ENCODE results near the gene PPFIBP2. TPM values are rescaled to one million over a fixed set of nuclear protein-coding genes. Genes with fewer than 3 reads are reported as not detected.

The PPFIBP2 gene
- total RNA-seq, 4 donors from 2014 or later, result 8.0 to 26.5 (median 11.3) TPM

DNA sequence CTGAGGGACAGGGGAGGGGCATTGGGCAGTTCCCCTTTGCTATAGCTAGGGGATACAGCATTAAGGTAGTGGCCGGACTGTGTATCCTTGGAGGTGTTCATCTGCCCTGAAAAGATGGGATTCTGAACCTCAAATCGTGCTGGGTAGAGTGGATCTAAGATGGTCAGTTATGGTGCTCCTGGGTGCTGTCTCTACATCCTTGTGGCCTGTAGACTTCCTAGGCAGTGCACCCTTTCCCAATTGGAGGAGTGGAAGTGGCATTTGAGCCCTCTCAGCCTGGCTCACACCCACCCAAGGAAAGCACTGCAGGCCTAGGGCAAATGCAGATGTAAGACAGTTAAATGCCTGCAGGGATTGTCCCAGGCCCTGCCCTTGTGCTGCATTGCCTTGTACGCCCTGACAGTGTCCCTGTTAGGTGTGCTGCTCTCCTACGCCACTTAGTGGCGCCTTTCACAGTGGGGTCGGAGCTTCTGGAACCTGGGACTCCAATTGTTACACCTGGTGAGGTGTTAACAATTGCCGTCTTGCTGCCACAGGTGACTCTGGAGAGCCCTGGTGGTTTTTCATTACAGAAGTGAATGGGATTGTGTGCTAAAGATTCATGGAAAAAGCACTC lies 35.0 kb downstream of the PPFIBP2 start:
- 84 to 87% methylated on average over 2 to 3 of the region's 7 CpGs for WGBS, 2 donors (ENCODE audit: low coverage in 1 of 2)
- TF ChIP-seq, protein P1, sequence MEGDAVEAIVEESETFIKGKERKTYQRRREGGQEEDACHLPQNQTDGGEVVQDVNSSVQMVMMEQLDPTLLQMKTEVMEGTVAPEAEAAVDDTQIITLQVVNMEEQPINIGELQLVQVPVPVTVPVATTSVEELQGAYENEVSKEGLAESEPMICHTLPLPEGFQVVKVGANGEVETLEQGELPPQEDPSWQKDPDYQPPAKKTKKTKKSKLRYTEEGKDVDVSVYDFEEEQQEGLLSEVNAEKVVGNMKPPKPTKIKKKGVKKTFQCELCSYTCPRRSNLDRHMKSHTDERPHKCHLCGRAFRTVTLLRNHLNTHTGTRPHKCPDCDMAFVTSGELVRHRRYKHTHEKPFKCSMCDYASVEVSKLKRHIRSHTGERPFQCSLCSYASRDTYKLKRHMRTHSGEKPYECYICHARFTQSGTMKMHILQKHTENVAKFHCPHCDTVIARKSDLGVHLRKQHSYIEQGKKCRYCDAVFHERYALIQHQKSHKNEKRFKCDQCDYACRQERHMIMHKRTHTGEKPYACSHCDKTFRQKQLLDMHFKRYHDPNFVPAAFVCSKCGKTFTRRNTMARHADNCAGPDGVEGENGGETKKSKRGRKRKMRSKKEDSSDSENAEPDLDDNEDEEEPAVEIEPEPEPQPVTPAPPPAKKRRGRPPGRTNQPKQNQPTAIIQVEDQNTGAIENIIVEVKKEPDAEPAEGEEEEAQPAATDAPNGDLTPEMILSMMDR (IDR thresholded peaks at IDR 0.05), result no peak
- TF ChIP-seq POLR2A (IDR thresholded peaks at IDR 0.05), result no peak
- TF ChIP-seq POLR2AphosphoS5 (IDR thresholded peaks at IDR 0.05), result no peak
- TF ChIP-seq EP300 (IDR thresholded peaks at IDR 0.05), result no peak
- no peaks in the 10 kb centered on the region for H3K4me1 ChIP-seq
- H3K9me3 ChIP-seq, result no peaks in the 10 kb centered on the region
- no peaks in the 10 kb centered on the region for H3K36me3 ChIP-seq
- no peak for ATAC-seq
- no peak overlapping the region for H3K4me3 ChIP-seq
- no peaks in the 10 kb centered on the region for H3K27me3 ChIP-seq
- no peak overlapping the region for H3K27ac ChIP-seq

DNA sequence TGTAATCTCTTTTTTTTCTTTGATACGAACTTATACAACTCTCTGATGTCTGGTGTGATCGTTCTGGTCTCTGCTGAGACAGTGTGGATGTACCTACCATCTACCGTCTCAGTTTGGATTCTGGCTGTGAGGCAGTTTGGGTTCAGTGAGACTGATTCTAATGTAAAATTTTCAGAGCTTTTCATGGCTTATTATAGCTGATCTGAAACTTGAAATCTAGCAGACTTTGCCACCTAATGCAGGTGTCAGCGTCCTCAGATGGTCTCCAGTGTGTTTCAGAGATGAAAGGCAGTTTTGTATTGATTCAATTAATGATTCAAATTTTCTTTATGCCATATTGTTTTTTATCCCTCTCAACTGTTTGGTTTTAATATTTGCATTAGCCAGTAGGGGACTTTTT lies 35.9 kb downstream of the PPFIBP2 start:
- Histone ChIP-seq H3K9me3 (no peaks in the 10 kb centered on the region), H3K4me1 (no peaks in the 10 kb centered on the region), H3K36me3 (no peaks in the 10 kb centered on the region), H3K4me3 (no peak overlapping the region), H3K27ac (no peak overlapping the region), H3K27me3 (no peaks in the 10 kb centered on the region)
- 69% methylated on average over 4 of the region's 4 CpGs; no CpG with 5 or more reads in 1 of the 2 donors for WGBS, 2 donors (ENCODE audit: low coverage in 1 of 2)
- TF ChIP-seq EP300 (IDR thresholded peaks at IDR 0.05) (no peak), POLR2A (IDR thresholded peaks at IDR 0.05) (no peak), POLR2AphosphoS5 (IDR thresholded peaks at IDR 0.05) (no peak)
- TF ChIP-seq, protein P1 (IDR thresholded peaks at IDR 0.05), result no peak
- no peak for ATAC-seq

DNA sequence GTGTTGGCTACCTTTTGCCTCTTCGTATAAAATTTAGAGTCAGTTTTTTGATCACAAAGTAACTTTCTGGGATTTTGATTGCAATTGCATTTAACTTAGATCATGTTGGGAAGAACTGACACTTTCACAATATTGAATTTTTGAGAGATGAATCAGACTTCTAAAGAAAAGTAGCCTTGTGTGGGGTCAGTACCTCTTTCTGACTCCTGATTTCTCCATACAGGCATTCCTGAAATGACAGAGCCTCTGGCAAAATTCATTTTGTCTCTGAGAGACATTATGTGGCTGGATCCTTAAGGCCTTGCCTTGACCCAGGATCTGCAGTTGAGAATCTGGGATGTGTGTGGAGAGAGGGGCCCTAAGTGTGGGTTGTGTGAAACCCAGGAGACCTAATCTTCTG lies 37.8 kb downstream of the PPFIBP2 start:
- no peak overlapping the region for H3K27ac ChIP-seq
- H3K27me3 ChIP-seq, result no peaks in the 10 kb centered on the region
- H3K4me1 ChIP-seq, result no peaks in the 10 kb centered on the region
- TF ChIP-seq, protein P1 (IDR thresholded peaks at IDR 0.05), result no peak
- TF ChIP-seq EP300 (IDR thresholded peaks at IDR 0.05) (no peak), POLR2A (IDR thresholded peaks at IDR 0.05) (no peak), POLR2AphosphoS5 (IDR thresholded peaks at IDR 0.05) (no peak)
- H3K4me3 ChIP-seq, result no peak overlapping the region
- H3K36me3 ChIP-seq, result no peaks in the 10 kb centered on the region
- H3K9me3 ChIP-seq, result no peaks in the 10 kb centered on the region
- ATAC-seq, result no peak
- 91 to 100% methylated on average over 1 of the region's 1 CpG for WGBS, 2 donors (ENCODE audit: low coverage in 1 of 2)

DNA sequence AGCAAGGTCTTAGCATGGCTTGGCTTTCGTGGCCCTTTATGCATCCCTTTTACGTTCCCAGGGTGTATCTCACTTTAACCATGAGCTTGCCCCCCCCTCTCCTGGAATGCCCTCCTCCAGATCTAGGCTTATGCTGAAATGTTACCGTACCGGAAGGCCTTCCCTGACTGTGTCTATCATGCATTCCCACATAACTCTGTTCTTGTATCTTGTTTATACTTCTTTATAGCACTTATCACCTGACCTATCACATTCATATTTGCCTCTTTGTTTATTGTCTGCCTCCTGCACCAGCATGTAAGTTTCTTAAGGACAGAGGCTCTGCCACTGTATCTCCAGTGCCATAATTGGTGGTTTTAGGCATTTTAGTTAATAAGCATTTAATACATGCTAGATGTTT lies 38.9 kb downstream of the PPFIBP2 start:
- no peak for TF ChIP-seq POLR2AphosphoS5 (IDR thresholded peaks at IDR 0.05)
- TF ChIP-seq, protein P1 (IDR thresholded peaks at IDR 0.05), result no peak
- TF ChIP-seq EP300 (IDR thresholded peaks at IDR 0.05), result no peak
- TF ChIP-seq POLR2A (IDR thresholded peaks at IDR 0.05), result no peak

DNA sequence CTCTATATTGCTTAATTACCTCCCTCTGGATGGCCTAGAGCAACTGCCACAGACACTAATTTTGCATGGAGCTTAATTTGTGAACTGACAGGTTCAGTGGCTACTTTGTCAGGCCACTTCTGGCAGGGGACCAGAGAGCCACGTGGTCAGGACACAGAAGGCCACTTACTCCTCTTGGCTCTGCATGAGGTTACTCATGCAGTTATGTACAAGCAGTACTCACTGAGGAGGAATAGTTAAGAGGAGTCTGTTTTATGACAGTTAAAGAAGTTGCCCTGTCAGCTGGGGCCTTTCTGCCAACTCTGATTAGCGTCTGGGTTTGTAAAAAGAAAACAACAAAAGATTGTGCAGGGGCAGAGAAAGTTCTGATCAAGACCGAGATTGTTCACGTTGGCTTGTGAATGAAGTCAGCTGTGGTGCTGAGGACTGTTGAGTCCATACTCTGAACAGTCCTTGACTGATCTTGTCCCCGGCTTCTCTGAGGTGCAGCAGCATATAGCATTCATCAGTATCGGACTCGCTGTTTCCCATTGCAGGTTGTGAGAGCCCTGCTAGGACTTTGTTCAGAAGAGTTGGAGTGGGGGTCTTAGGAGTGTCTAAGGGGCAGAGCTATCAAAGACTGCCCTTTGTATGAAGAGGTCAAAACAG lies 41.4 kb downstream of the PPFIBP2 start:
- WGBS, 2 donors (ENCODE audit: low coverage in 1 of 2), result 49 to 58% methylated on average over 7 of the region's 7 CpGs
- no peak overlapping the region for H3K27ac ChIP-seq
- no peaks in the 10 kb centered on the region for H3K27me3 ChIP-seq
- TF ChIP-seq, protein P1 (IDR thresholded peaks at IDR 0.05), result no peak
- TF ChIP-seq POLR2AphosphoS5 (IDR thresholded peaks at IDR 0.05) (no peak), EP300 (IDR thresholded peaks at IDR 0.05) (no peak)
- ATAC-seq, result no peak
- no peaks in the 10 kb centered on the region for H3K36me3 ChIP-seq
- no peak overlapping the region for H3K4me3 ChIP-seq
- H3K4me1 ChIP-seq, result no peaks in the 10 kb centered on the region
- H3K9me3 ChIP-seq, result no peaks in the 10 kb centered on the region

More for the DNA sequence above, 38.9 kb downstream of the PPFIBP2 start:
- Histone ChIP-seq H3K4me3 (no peak overlapping the region), H3K36me3 (no peaks in the 10 kb centered on the region), H3K4me1 (no peaks in the 10 kb centered on the region), H3K9me3 (no peaks in the 10 kb centered on the region), H3K27ac (no peak overlapping the region), H3K27me3 (no peaks in the 10 kb centered on the region)
- WGBS, 2 donors (ENCODE audit: low coverage in 1 of 2), result 89 to 90% methylated on average over 4 of the region's 4 CpGs
- no peak for ATAC-seq
